Left cardiac atrium (tissue), 4 donors: ENCODE results near the gene ASAP2. TPM values are rescaled to one million over a fixed set of nuclear protein-coding genes. Genes with fewer than 3 reads are reported as not detected.

ENCODE experiments used
- ATAC-seq, 2 donors: fragments of 200-7000 bp; cut with Tn5 transposase; one replicate each; pipeline ENCODE4 v1.9.1; 2020; ENCODE audit warnings: mild to moderate bottlenecking in 2 of 2, moderate library complexity in 2 of 2
- DNase-seq: peaks from one replicate; pipeline ENCODE4 v3.0.0-alpha.2; 2020
- intact Hi-C, 2 donors: fragments of 100-400 bp; cut with DNase I; formaldehyde crosslinking; loops; one replicate each; pipeline versions ENCODE4 v1.14.1 to v1.15.1; 2022 to 2023
- long read RNA-seq: library from polyadenylated mRNA; unstranded; transcript quantifications from one replicate; pipeline ENCODE4 v2.0.0, GENCODE V29; 2021
- total RNA-seq, 2 donors: library from RNA; stranded (reverse); fragmentation: NEBNext Ultra II Directional; extraction: Animal tissue kit (Norgen Biotek cat#: 25700); gene quantifications; one replicate each; pipeline ENCODE4 v1.2.1, GENCODE V29; 2021
- donor health status: DM: no; HTN: yes; CAD: no.
- donor health status: DM: no; HTN: yes; CAD: no; lungs with severe emphysema.
- donor health status: DM: yes; HTN: yes; CAD: no.
- donor health status: Dilated cardiomyopathy.

ASAP2 gene
- total RNA-seq, result 10 to 100 TPM; 13.4 to 18.2 TPM
- long read RNA-seq, partial matches to known transcripts, result 2 of 3 reads
- long read RNA-seq, other reads (novel, unspliced or antisense), result 1 of 3 reads

GRCh38 chr2:9205963-9206948 lies at the start of gene ASAP2:
Gene ASAP2 (plus strand): TSS chr2:9206812. CDS start chr2:9207105, 293 bp downstream.
- intact Hi-C loops, result loop anchor here (5.0 to 10.0 kb wide), 3 partner anchors 51 to 126 kb away; no protein-coding TSS in a partner anchor
- DNase-seq, result peak; percentile 81
- peak; percentile 78 to 88 for ATAC-seq

GRCh38 chr2:9158786-9159779 lies 47.5 kb upstream of the ASAP2 start:
- ATAC-seq (no peak), DNase-seq (no peak)
- intact Hi-C loops, result loop anchor here in 1 of 2 donors (10.0 kb wide), 1 partner anchor 46 kb away; the partner anchor contains the start of gene ASAP2

- ATAC-seq, result no peak
- DNase-seq, result no peak
- intact Hi-C loops, result no loop called here
Measured at GRCh38 chr2:9160732-9161131, 45.9 kb upstream of the ASAP2 start.

- ATAC-seq (no peak), DNase-seq (no peak)
- intact Hi-C loops, result no loop called here
Measured at GRCh38 chr2:9162841-9163240, 43.8 kb upstream of the ASAP2 start.

- DNase-seq (no peak), ATAC-seq (no peak)
- intact Hi-C loops, result no loop called here
Measured at GRCh38 chr2:9163306-9164111, 43.1 kb upstream of the ASAP2 start.

- ATAC-seq, result no peak
- no peak for DNase-seq
- intact Hi-C loops, result no loop called here
Measured at GRCh38 chr2:9164112-9164608, 42.5 kb upstream of the ASAP2 start.

GRCh38 chr2:9165625-9166024 lies 41.0 kb upstream of the ASAP2 start:
- DNase-seq (no peak), ATAC-seq (peak in 1 of 2 donors; percentile 86)
- intact Hi-C loops, result no loop called here

GRCh38 chr2:9166579-9167377 lies 39.8 kb upstream of the ASAP2 start:
- DNase-seq (no peak), ATAC-seq (peak in 1 of 2 donors; percentile 72)
- intact Hi-C loops, result no loop called here

- ATAC-seq (no peak), DNase-seq (no peak)
- intact Hi-C loops, result no loop called here
Measured at GRCh38 chr2:9167718-9168657, 38.6 kb upstream of the ASAP2 start.

- DNase-seq (no peak), ATAC-seq (peak in 1 of 2 donors; percentile 25)
Measured at GRCh38 chr2:9168821-9169221, 37.8 kb upstream of the ASAP2 start.

GRCh38 chr2:9169349-9170107 lies 37.1 kb upstream of the ASAP2 start:
- intact Hi-C loops, result no loop called here
- ATAC-seq, result no peak
- DNase-seq, result no peak

More at GRCh38 chr2:9168821-9169221, 37.8 kb upstream of the ASAP2 start:
- intact Hi-C loops, result no loop called here

- DNase-seq, result no peak
- intact Hi-C loops, result no loop called here
- no peak for ATAC-seq
Measured at GRCh38 chr2:9170458-9171130, 36.0 kb upstream of the ASAP2 start.

GRCh38 chr2:9174771-9175437 lies 31.7 kb upstream of the ASAP2 start:
- intact Hi-C loops, result no loop called here
- no peak for DNase-seq
- no peak for ATAC-seq

GRCh38 chr2:9178110-9178903 lies 28.3 kb upstream of the ASAP2 start:
- DNase-seq, result no peak
- intact Hi-C loops, result no loop called here
- peak in 1 of 2 donors; percentile 7 for ATAC-seq
